ENCODE results near the gene CPO. TPM values are rescaled to one million over a fixed set of nuclear protein-coding genes. Genes with fewer than 3 reads are reported as not detected.

CPO gene
- polyA plus RNA-seq, 1 of the 3 experiments (the other 2 are of a cell fraction) = not detected

GRCh38 chr2:206986943-206987342 lies 47.6 kb downstream of the CPO start (continued):
- TF ChIP-seq RAD21 (IDR thresholded peaks at IDR 0.05; ENCODE audit: low read length) (no peak), CHD2 (IDR thresholded peaks at IDR 0.05; ENCODE audit: low read length, partially characterized antibody) (no peak), MXI1 (IDR thresholded peaks at IDR 0.05; ENCODE audit: low read depth, low read length) (no peak), REST (IDR thresholded peaks at IDR 0.05; ENCODE audit: low read depth, low read length) (no peak)
- TF ChIP-seq, protein P1, sequence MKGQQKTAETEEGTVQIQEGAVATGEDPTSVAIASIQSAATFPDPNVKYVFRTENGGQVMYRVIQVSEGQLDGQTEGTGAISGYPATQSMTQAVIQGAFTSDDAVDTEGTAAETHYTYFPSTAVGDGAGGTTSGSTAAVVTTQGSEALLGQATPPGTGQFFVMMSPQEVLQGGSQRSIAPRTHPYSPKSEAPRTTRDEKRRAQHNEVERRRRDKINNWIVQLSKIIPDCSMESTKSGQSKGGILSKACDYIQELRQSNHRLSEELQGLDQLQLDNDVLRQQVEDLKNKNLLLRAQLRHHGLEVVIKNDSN (IDR thresholded peaks at IDR 0.05; ENCODE audit: borderline replicate concordance, low read depth) = no peak

DNA sequence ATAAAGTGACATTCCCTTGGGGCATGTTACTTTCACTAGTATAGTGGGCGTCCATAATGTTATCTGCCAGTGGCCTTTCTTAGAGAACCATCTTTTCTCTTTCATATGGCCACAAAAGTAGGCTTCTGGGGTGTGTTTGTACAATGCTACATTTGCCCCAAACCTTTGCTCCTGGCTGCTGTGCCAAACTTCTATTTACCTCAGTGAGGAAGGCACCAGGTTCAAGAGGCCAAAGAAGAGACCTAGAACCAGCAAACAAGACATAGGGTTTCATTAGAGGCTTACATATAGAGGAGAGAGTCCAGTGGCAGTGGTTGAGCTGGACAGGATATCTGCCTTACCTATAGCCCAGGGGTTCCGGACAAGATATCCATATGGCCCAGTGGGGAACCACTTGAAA lies 48.5 kb downstream of the CPO start:
- TF ChIP-seq YY1 (IDR thresholded peaks at IDR 0.05; ENCODE audit: low read depth) (no peak), RAD21 (IDR thresholded peaks at IDR 0.05; ENCODE audit: low read length) (no peak), USF2 (IDR thresholded peaks at IDR 0.05; ENCODE audit: borderline replicate concordance, low read depth, low read length) (no peak), EP300 (IDR thresholded peaks at IDR 0.05; ENCODE audit: borderline replicate concordance in 1 of 2, low read depth in 1 of 2, low read length in 1 of 2) (no peak), FOXJ3 (CRISPR knock-in tag; IDR thresholded peaks at IDR 0.05) (no peak), NFIC (IDR thresholded peaks at IDR 0.05; ENCODE audit: borderline replicate concordance) (no peak), IRF3 (IDR thresholded peaks at IDR 0.05; ENCODE audit: low read depth, low read length) (no peak), GABPA (IDR thresholded peaks at IDR 0.05; ENCODE audit: low read depth) (no peak), TEAD4 (IDR thresholded peaks at IDR 0.05; ENCODE audit: borderline replicate concordance, insufficient read depth) (no peak), FOSL2 (IDR thresholded peaks at IDR 0.05; ENCODE audit: borderline replicate concordance, low read depth) (no peak), RXRA (IDR thresholded peaks at IDR 0.05; ENCODE audit: borderline replicate concordance, low read depth) (no peak), REST (IDR thresholded peaks at IDR 0.05; ENCODE audit: low read depth, low read length) (no peak), MXI1 (IDR thresholded peaks at IDR 0.05; ENCODE audit: low read depth, low read length) (no peak)
- TF ChIP-seq, protein P1 (IDR thresholded peaks at IDR 0.05; ENCODE audit: borderline replicate concordance, low read depth) = no peak
- H3F3A ChIP-seq (replicated peaks; ENCODE audit: insufficient read depth) = no peaks in the 10 kb centered on the region
- H2AFZ ChIP-seq (ENCODE audit: low read depth) = no peak overlapping the region
- H4K20me1 ChIP-seq (ENCODE audit: insufficient read depth) = no peaks in the 10 kb centered on the region
- H3K9me3 ChIP-seq = no peaks in the 10 kb centered on the region
- DNase-seq = no peak
- no peak overlapping the region for H3K4me3 ChIP-seq (ENCODE audit: low read depth in 2 of 2, low read length in 1 of 2)
- CTCF ChIA-PET = interaction anchor here (1.1 to 5.0 kb wide), 5 partner anchors 87 to 485 kb away, joined by 3 to 20 read pairs (median 9); no protein-coding TSS in a partner anchor
- 74% methylated on average over 2 of the region's 2 CpGs for WGBS (ENCODE audit: low lambda C conversion rate)
- H3K36me3 ChIP-seq (replicated peaks in 1 of 2; ENCODE audit: control insufficient read depth in 1 of 2, insufficient read depth in 2 of 2, low read length in 1 of 2) = no peaks in the 10 kb centered on the region
- peaks cover 0 to 30% of the 10 kb centered on the region in 2 experiments; a peak in 2 of 4 replicates for H3K4me1 ChIP-seq (ENCODE audit: control insufficient read depth in 1 of 2, insufficient read depth in 2 of 2, low read depth in 1 of 2, low read length in 1 of 2)
- no peak overlapping the region for H3K9ac ChIP-seq
- no peak overlapping the region for H3K4me2 ChIP-seq
- POLR2A ChIA-PET = no interaction called here
- H3K9me2 ChIP-seq = no peaks in the 10 kb centered on the region
- no peaks in the 10 kb centered on the region for H3K27me3 ChIP-seq (ENCODE audit: insufficient read depth)
- H3K79me2 ChIP-seq (ENCODE audit: insufficient read depth) = no peaks in the 10 kb centered on the region
- H3K27ac ChIP-seq (ENCODE audit: low read depth in 2 of 2, low read length in 1 of 2) = no peak overlapping the region
